BLaER1 (cell line): ENCODE measurements around the gene FAM227A.

Experiments
- H3K27ac ChIP-seq: shearing (Covaris generic); formaldehyde crosslinking; 2 replicates; pipeline ENCODE4 v1.8.1; 2022
- H3K27me3 ChIP-seq: shearing (Covaris generic); formaldehyde crosslinking; 2 replicates; pipeline ENCODE4 v1.8.1; 2022
- H3K36me3 ChIP-seq: shearing (Covaris generic); formaldehyde crosslinking; 2 replicates; pipeline ENCODE4 v1.8.1; 2022
- H3K4me1 ChIP-seq: shearing (Covaris generic); formaldehyde crosslinking; 2 replicates; pipeline ENCODE4 v1.8.1; 2022
- H3K4me2 ChIP-seq: shearing (Covaris generic); formaldehyde crosslinking; 2 replicates; pipeline ENCODE4 v1.8.1; 2022
- H3K4me3 ChIP-seq: shearing (Covaris generic); formaldehyde crosslinking; 2 replicates; pipeline ENCODE4 v1.8.1; 2022
- H3K9ac ChIP-seq: shearing (Covaris generic); formaldehyde crosslinking; 2 replicates; pipeline ENCODE4 v1.8.1; 2022
- H3K9me3 ChIP-seq: shearing (Covaris generic); formaldehyde crosslinking; 2 replicates; pipeline ENCODE4 v1.8.1; 2022
- H4K20me1 ChIP-seq: shearing (Covaris generic); formaldehyde crosslinking; 2 replicates; pipeline ENCODE4 v1.8.1; 2022
- Cebpa-rat ChIP-seq: shearing (Covaris generic); IDR thresholded peaks from 2 replicates; pipeline ENCODE4 v1.8.1; 2022

Gene FAM227A

GRCh38 chr22:38565441-38565840 is 90.8 kb downstream of the FAM227A start:
- Histone ChIP-seq H3K9me3 (no peaks in the 10 kb centered on the region), H4K20me1 (no peaks in the 10 kb centered on the region), H3K36me3 (no peaks in the 10 kb centered on the region), H3K4me3 (no peak overlapping the region), H3K4me1 (peaks cover 7% of the 10 kb centered on the region), H3K27me3 (no peaks in the 10 kb centered on the region), H3K9ac (no peak overlapping the region), H3K4me2 (no peak overlapping the region), H3K27ac (no peak overlapping the region)
- no peak for TF ChIP-seq Cebpa-rat

- Histone ChIP-seq H3K27ac (no peak overlapping the region), H3K9ac (no peak overlapping the region), H3K4me3 (no peak overlapping the region), H3K9me3 (no peaks in the 10 kb centered on the region), H3K4me2 (no peak overlapping the region), H3K27me3 (no peaks in the 10 kb centered on the region), H3K4me1 (peaks cover 5% of the 10 kb centered on the region), H3K36me3 (no peaks in the 10 kb centered on the region), H4K20me1 (no peaks in the 10 kb centered on the region)
- TF ChIP-seq Cebpa-rat = no peak
Measured at GRCh38 chr22:38564669-38565068, 91.5 kb downstream of the FAM227A start.

GRCh38 chr22:38554281-38554680 is 101.9 kb downstream of the FAM227A start:
- no peak for TF ChIP-seq Cebpa-rat
- Histone ChIP-seq H3K4me3 (no peak overlapping the region), H4K20me1 (no peaks in the 10 kb centered on the region), H3K4me1 (peaks cover 12% of the 10 kb centered on the region), H3K27me3 (no peaks in the 10 kb centered on the region), H3K27ac (no peak overlapping the region), H3K9me3 (no peaks in the 10 kb centered on the region), H3K4me2 (peak overlapping the region; percentile 40), H3K36me3 (no peaks in the 10 kb centered on the region), H3K9ac (no peak overlapping the region)

GRCh38 chr22:38549101-38549894 is 106.9 kb downstream of the FAM227A start:
- no peaks in the 10 kb centered on the region for H3K36me3 ChIP-seq
- H3K27ac ChIP-seq = no peak overlapping the region
- peaks cover 18% of the 10 kb centered on the region for H3K4me1 ChIP-seq
- H4K20me1 ChIP-seq = no peaks in the 10 kb centered on the region
- no peak overlapping the region for H3K4me2 ChIP-seq
- no peaks in the 10 kb centered on the region for H3K27me3 ChIP-seq
- peaks cover 9% of the 10 kb centered on the region for H3K9me3 ChIP-seq
- no peak overlapping the region for H3K9ac ChIP-seq
- TF ChIP-seq Cebpa-rat = no peak
- no peak overlapping the region for H3K4me3 ChIP-seq

- no peak overlapping the region for H3K4me2 ChIP-seq
- H3K9ac ChIP-seq = no peak overlapping the region
- H3K27me3 ChIP-seq = no peaks in the 10 kb centered on the region
- TF ChIP-seq Cebpa-rat = no peak
- H3K27ac ChIP-seq = no peak overlapping the region
- H4K20me1 ChIP-seq = no peaks in the 10 kb centered on the region
- H3K36me3 ChIP-seq = peaks cover 5% of the 10 kb centered on the region; the same call in 1 of the 2 replicates
- no peaks in the 10 kb centered on the region for H3K4me1 ChIP-seq
- H3K4me3 ChIP-seq = no peak overlapping the region
- peaks cover 27% of the 10 kb centered on the region for H3K9me3 ChIP-seq
Measured at GRCh38 chr22:38540701-38541100, 115.5 kb downstream of the FAM227A start.

GRCh38 chr22:38531251-38531938 is 124.8 kb downstream of the FAM227A start:
- H3K4me2 ChIP-seq = peak overlapping the region; percentile 49
- TF ChIP-seq Cebpa-rat = no peak
- H3K9me3 ChIP-seq = no peaks in the 10 kb centered on the region
- peak overlapping the region; percentile 52; the same call in 1 of the 2 replicates for H3K27ac ChIP-seq
- peaks cover 17% of the 10 kb centered on the region for H3K4me1 ChIP-seq
- H3K36me3 ChIP-seq = no peaks in the 10 kb centered on the region
- H3K9ac ChIP-seq = no peak overlapping the region
- H3K27me3 ChIP-seq = no peaks in the 10 kb centered on the region
- no peak overlapping the region for H3K4me3 ChIP-seq
- no peaks in the 10 kb centered on the region for H4K20me1 ChIP-seq
